SU-DHL-6 (cell line): ENCODE results near the gene EYS.

Source experiments
- CTCF ChIP-seq: fragments of 200-600 bp; sonication (generic); IDR thresholded peaks from one replicate; pipeline ENCODE4 v1.5.1; 2017; ENCODE audit warnings: antibody characterized with exemption, mild to moderate bottlenecking, low read length, moderate library complexity; ENCODE audit not compliant: insufficient read depth, poor library complexity, severe bottlenecking
- EZH2phosphoT487 ChIP-seq: fragments of 200-600 bp; sonication (generic), shearing (Covaris generic); conservative IDR thresholded peaks from 2 replicates; pipeline ENCODE4 v1.6.1; 2018; ENCODE audit warnings: mild to moderate bottlenecking, antibody characterized with exemption, low read length, moderate library complexity, mixed read lengths

- no peak for TF ChIP-seq CTCF
- TF ChIP-seq EZH2phosphoT487, result no peak
These were observed 6.5 kb downstream of the EYS start for GRCh38 chr6:65700561-65700960.
